Trophoblast cell (in vitro differentiated cells and primary cell): ENCODE measurements around the gene BRSK2.

Experiments
- DNase-seq, 2 donors: peaks; one replicate each; pipeline ENCODE4 v3.0.0-alpha.2; 2016
- H2AFZ ChIP-seq: 2 replicates; pipeline ENCODE4 v1.6.1; 2013; ENCODE audit warnings: low read length, moderate library complexity, mild to moderate bottlenecking; ENCODE audit not compliant: insufficient read depth, poor library complexity
- H2AK5ac ChIP-seq: 2 replicates; pipeline ENCODE4 v1.6.1; 2013; ENCODE audit warnings: mild to moderate bottlenecking, low read length
- H2BK120ac ChIP-seq: 2 replicates; pipeline ENCODE4 v1.6.1; 2013; ENCODE audit warnings: low read length, mild to moderate bottlenecking, moderate library complexity; ENCODE audit not compliant: insufficient read depth, poor library complexity
- H2BK12ac ChIP-seq: 2 replicates; pipeline ENCODE4 v1.6.1; 2013; ENCODE audit warnings: mild to moderate bottlenecking, low read length, moderate library complexity
- H2BK5ac ChIP-seq: 2 replicates; pipeline ENCODE4 v1.6.1; 2013; ENCODE audit warnings: low read length, low read depth, moderate library complexity, mild to moderate bottlenecking; ENCODE audit not compliant: poor library complexity
- H3K14ac ChIP-seq: 2 replicates; pipeline ENCODE4 v1.6.1; 2013; ENCODE audit warnings: mild to moderate bottlenecking, low read length
- H3K18ac ChIP-seq: 2 replicates; pipeline ENCODE4 v1.6.1; 2013; ENCODE audit warnings: mild to moderate bottlenecking, low read length
- H3K23ac ChIP-seq: 2 replicates; pipeline ENCODE4 v1.6.1; 2013; ENCODE audit warnings: low read length
- H3K27ac ChIP-seq: 2 replicates; pipeline ENCODE4 v1.5.1; 2013; ENCODE audit warnings: low read depth, mild to moderate bottlenecking, inconsistent platforms, low read length, moderate library complexity
- H3K27me3 ChIP-seq: 2 replicates; pipeline ENCODE4 v1.6.1; 2013; ENCODE audit warnings: inconsistent platforms, mild to moderate bottlenecking, low read length, moderate library complexity; ENCODE audit not compliant: insufficient read depth
- H3K36me3 ChIP-seq, 2 experiments: 1 replicate in 1 of 2; 2 replicates in 1 of 2; pipeline ENCODE4 v1.6.1; 2013; ENCODE audit warnings: low read length in 2 of 2, mild to moderate bottlenecking in 2 of 2, moderate library complexity in 1 of 2; ENCODE audit not compliant: insufficient read depth in 2 of 2, control insufficient read depth in 1 of 2
- H3K4ac ChIP-seq: 2 replicates; pipeline ENCODE4 v1.6.1; 2013; ENCODE audit warnings: low read depth, mild to moderate bottlenecking, low read length, moderate library complexity
- H3K4me1 ChIP-seq, 2 experiments: 1 replicate in 1 of 2; 2 replicates in 1 of 2; pipeline ENCODE4 v1.6.1; 2013; ENCODE audit warnings: low read length in 2 of 2, mild to moderate bottlenecking in 2 of 2, moderate library complexity in 1 of 2; ENCODE audit not compliant: insufficient read depth in 2 of 2, control insufficient read depth in 1 of 2
- H3K4me2 ChIP-seq: 2 replicates; pipeline ENCODE4 v1.6.1; 2013; ENCODE audit warnings: inconsistent platforms, mild to moderate bottlenecking, low read length, moderate library complexity
- H3K4me3 ChIP-seq: 2 replicates; pipeline ENCODE4 v1.5.1; 2013; ENCODE audit warnings: mild to moderate bottlenecking, low read depth, low read length, inconsistent platforms
- H3K79me1 ChIP-seq: one replicate; pipeline ENCODE4 v1.6.1; 2013; ENCODE audit warnings: low read length
- H3K79me2 ChIP-seq: 2 replicates; pipeline ENCODE4 v1.6.1; 2013; ENCODE audit warnings: low read length, mild to moderate bottlenecking; ENCODE audit not compliant: control insufficient read depth, insufficient read depth, poor library complexity
- H3K9ac ChIP-seq: 2 replicates; pipeline ENCODE4 v1.6.1; 2013; ENCODE audit warnings: mild to moderate bottlenecking, low read length
- H3K9me3 ChIP-seq: 2 replicates; pipeline ENCODE4 v1.6.1; 2013; ENCODE audit warnings: low read depth, mild to moderate bottlenecking, control low read depth, inconsistent platforms, low read length; ENCODE audit not compliant: insufficient read depth
- H4K12ac ChIP-seq: 2 replicates; pipeline ENCODE4 v1.6.1; 2013; ENCODE audit warnings: low read depth, mild to moderate bottlenecking, low read length, moderate library complexity
- H4K8ac ChIP-seq: 2 replicates; pipeline ENCODE4 v1.6.1; 2013; ENCODE audit warnings: low read depth, mild to moderate bottlenecking, low read length, moderate library complexity
- H4K91ac ChIP-seq: one replicate; pipeline ENCODE4 v1.6.1; 2013; ENCODE audit warnings: low read depth, mild to moderate bottlenecking, low read length, moderate library complexity
- WGBS: extraction: QIAGEN DNeasy Blood & Tissue Kit; methylation state at CpG from one replicate; pipeline ENCODE4 v1.1.7; 2013; ENCODE audit warnings: missing lambda C conversion rate; ENCODE audit not compliant: insufficient read length, insufficient coverage; ENCODE audit errors: extremely low coverage; 5-methylcytosine and 5-hydroxymethylcytosine counted together

BRSK2 gene

DNA sequence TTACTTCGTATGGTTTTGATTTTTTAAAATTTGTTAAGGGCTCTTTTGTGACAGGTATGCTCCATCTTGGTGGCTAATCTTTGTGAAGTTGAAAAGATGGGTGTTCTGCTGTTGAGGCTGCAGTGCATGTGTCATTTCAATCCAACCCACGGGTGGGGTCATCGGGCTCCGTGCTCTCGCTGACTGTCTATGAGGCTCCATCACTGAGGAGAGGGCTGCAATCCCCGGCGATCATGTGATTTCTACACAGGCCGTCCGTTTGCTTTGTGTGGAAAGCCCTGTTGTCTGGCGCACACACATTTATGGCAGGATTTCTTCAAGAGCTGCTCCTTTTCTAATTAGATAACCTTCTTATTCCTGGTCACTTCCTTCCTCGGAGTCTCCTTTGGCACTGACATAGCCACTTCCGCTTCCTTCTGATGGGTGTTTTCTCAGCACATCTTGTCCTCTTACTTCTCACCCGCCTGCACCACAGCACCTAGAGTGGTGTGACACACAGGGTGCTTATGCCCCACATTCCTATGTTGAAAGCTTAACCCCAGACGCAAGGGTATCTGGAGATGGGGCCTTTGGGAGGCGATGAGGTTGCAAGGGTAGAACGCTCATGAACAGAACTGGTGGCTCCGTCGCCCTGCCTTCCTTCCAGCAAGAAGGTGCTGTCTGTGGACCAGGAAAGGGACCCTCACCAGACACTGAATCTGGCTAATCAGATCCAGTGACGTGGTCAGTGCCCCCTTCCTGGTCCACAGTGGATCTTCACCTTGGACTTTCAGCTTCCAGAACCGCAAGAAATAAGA lies 87.4 kb downstream of the BRSK2 start:
- Histone ChIP-seq H4K12ac (no peak overlapping the region), H3K4me1 (no peaks in the 10 kb centered on the region), H3K18ac (no peak overlapping the region), H3K9ac (no peak overlapping the region), H2BK12ac (no peak overlapping the region), H2BK5ac (no peak overlapping the region), H2AK5ac (no peak overlapping the region), H3K79me2 (no peaks in the 10 kb centered on the region), H3K4me3 (no peak overlapping the region), H3K36me3 (peaks cover 25 to 35% of the 10 kb centered on the region in 2 experiments), H3K4ac (no peak overlapping the region), H3K79me1 (no peaks in the 10 kb centered on the region), H3K4me2 (no peak overlapping the region), H3K23ac (no peak overlapping the region), H3K27ac (no peak overlapping the region), H3K14ac (no peak overlapping the region), H2BK120ac (no peak overlapping the region), H4K91ac (no peak overlapping the region), H3K9me3 (peaks cover 1% of the 10 kb centered on the region), H4K8ac (no peak overlapping the region), H2AFZ (no peak overlapping the region), H3K27me3 (no peaks in the 10 kb centered on the region)
- DNase-seq = no peak
- no CpG with 5 or more reads among the region's 20 CpGs for WGBS

DNA sequence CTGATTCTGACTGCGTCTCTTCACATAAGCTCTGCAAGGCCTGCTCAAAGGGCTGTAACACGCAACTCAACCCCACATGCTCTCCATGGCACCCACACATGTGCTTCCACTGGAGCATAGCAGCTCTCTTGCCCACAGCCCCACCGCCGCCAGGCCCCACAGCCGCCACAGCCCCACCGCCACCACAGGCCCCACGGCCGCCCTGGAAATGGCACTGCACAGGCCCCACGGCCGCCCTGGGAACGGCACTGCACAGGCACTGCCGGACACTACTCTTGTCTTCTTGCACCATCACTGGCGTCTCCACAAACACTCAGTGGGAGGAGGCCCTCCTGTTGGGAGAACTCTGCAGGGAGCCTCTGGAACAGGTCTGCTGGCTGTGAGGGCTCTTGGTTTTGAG lies 88.3 kb downstream of the BRSK2 start:
- H3K36me3 ChIP-seq = peaks cover 25 to 35% of the 10 kb centered on the region in 2 experiments
- no peak overlapping the region for H3K4me3 ChIP-seq
- no peaks in the 10 kb centered on the region for H3K79me1 ChIP-seq
- no peaks in the 10 kb centered on the region for H3K4me1 ChIP-seq
- H2BK120ac ChIP-seq = no peak overlapping the region
- no peak for DNase-seq
- H2AFZ ChIP-seq = no peak overlapping the region
- WGBS = no CpG with 5 or more reads among the region's 13 CpGs
- no peaks in the 10 kb centered on the region for H3K27me3 ChIP-seq
- H2BK5ac ChIP-seq = no peak overlapping the region
- H3K4ac ChIP-seq = no peak overlapping the region
- H2AK5ac ChIP-seq = no peak overlapping the region
- no peak overlapping the region for H4K8ac ChIP-seq
- H3K79me2 ChIP-seq = no peaks in the 10 kb centered on the region
- no peak overlapping the region for H4K91ac ChIP-seq
- H3K23ac ChIP-seq = no peak overlapping the region
- H3K27ac ChIP-seq = no peak overlapping the region
- H3K14ac ChIP-seq = no peak overlapping the region
- H4K12ac ChIP-seq = no peak overlapping the region
- H2BK12ac ChIP-seq = no peak overlapping the region
- no peaks in the 10 kb centered on the region for H3K9me3 ChIP-seq
- H3K9ac ChIP-seq = no peak overlapping the region
- H3K18ac ChIP-seq = no peak overlapping the region
- no peak overlapping the region for H3K4me2 ChIP-seq

GRCh38 chr11:1478544-1478943 lies 88.8 kb downstream of the BRSK2 start:
- no peak overlapping the region for H2BK12ac ChIP-seq
- DNase-seq = no peak
- no peak overlapping the region for H3K4ac ChIP-seq
- H4K12ac ChIP-seq = no peak overlapping the region
- no peak overlapping the region for H2AK5ac ChIP-seq
- H2AFZ ChIP-seq = no peak overlapping the region
- H3K18ac ChIP-seq = no peak overlapping the region
- no peaks in the 10 kb centered on the region for H3K79me1 ChIP-seq
- WGBS = no CpG with 5 or more reads among the region's 9 CpGs
- H3K9ac ChIP-seq = no peak overlapping the region
- no peak overlapping the region for H2BK120ac ChIP-seq
- H3K27ac ChIP-seq = no peak overlapping the region
- H3K9me3 ChIP-seq = no peaks in the 10 kb centered on the region
- no peak overlapping the region for H3K4me2 ChIP-seq
- no peaks in the 10 kb centered on the region for H3K79me2 ChIP-seq
- H2BK5ac ChIP-seq = no peak overlapping the region
- no peak overlapping the region for H4K91ac ChIP-seq
- no peak overlapping the region for H3K14ac ChIP-seq
- no peak overlapping the region for H3K4me3 ChIP-seq
- H3K23ac ChIP-seq = no peak overlapping the region
- no peaks in the 10 kb centered on the region for H3K4me1 ChIP-seq
- no peak overlapping the region for H4K8ac ChIP-seq
- H3K27me3 ChIP-seq = no peaks in the 10 kb centered on the region
- H3K36me3 ChIP-seq = peaks cover 25 to 32% of the 10 kb centered on the region in 2 experiments

GRCh38 chr11:1479006-1479677 lies 89.4 kb downstream of the BRSK2 start:
- Histone ChIP-seq H3K18ac (no peak overlapping the region), H3K27me3 (no peaks in the 10 kb centered on the region), H3K4me1 (no peaks in the 10 kb centered on the region), H3K4me3 (no peak overlapping the region), H2BK12ac (no peak overlapping the region), H3K4ac (no peak overlapping the region), H4K12ac (no peak overlapping the region), H3K23ac (no peak overlapping the region), H4K91ac (no peak overlapping the region), H3K36me3 (peaks cover 25 to 32% of the 10 kb centered on the region in 2 experiments), H2BK5ac (no peak overlapping the region), H3K27ac (no peak overlapping the region), H3K79me1 (no peaks in the 10 kb centered on the region), H3K79me2 (no peaks in the 10 kb centered on the region), H3K4me2 (no peak overlapping the region), H2AK5ac (no peak overlapping the region), H4K8ac (no peak overlapping the region), H3K9ac (no peak overlapping the region), H2AFZ (no peak overlapping the region), H2BK120ac (no peak overlapping the region), H3K9me3 (no peaks in the 10 kb centered on the region), H3K14ac (no peak overlapping the region)
- no peak for DNase-seq
- WGBS = no CpG with 5 or more reads among the region's 9 CpGs
